ENCODE results near the gene DCUN1D5. TPM values are rescaled to one million over a fixed set of nuclear protein-coding genes. Genes with fewer than 3 reads are reported as not detected.

The DCUN1D5 gene
- total RNA-seq, 1 experiment from 2014 or later, result 68.3 TPM

DNA sequence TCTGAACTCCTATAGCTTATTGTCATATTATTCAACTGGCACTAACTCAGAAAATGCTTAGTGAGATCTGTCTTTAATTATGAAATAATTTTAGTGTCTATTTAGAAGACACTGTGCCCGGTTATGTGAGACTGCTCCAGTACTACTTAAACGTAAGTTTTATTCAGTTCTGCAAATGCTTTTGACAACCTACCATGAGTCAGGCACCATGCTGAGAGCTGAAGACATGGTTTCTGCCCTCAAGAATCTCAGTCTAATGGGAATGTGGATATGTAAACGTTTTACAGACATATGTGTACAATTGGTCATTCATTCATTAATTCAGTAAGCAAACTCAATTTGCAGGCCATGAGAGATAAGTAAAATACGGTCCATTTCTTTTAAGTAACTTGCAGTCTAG lies 40.0 kb downstream of the DCUN1D5 start:
- ChIA-PET POLR2A (no interaction called here), CTCF (no interaction called here)
- in situ Hi-C loops (cut with HindIII; ENCODE audit: low pct_unique_long_range_greater_than_20kb, low sequenced_read_pairs) (no loop called here), intact Hi-C loops (cut with micrococcal nuclease; ENCODE audit: unreplicated experiment) (loop anchor here (10.0 kb wide), 1 partner anchor 107 kb away; no protein-coding TSS in a partner anchor)
- ATAC-seq, result no peak
- H3K27me3 ChIP-seq (ENCODE audit: control insufficient read depth, insufficient read depth, low read length), result no peaks in the 10 kb centered on the region
- H3K4me1 ChIP-seq (ENCODE audit: control insufficient read depth, insufficient read depth, low read length), result no peaks in the 10 kb centered on the region
- DNase-seq (ENCODE audit: low read depth, low spot score), result no peak
- no peak overlapping the region for H3K4me3 ChIP-seq (ENCODE audit: low read depth in 2 of 2, low read length in 2 of 2)
- no TSS peak for BruUV-seq (replicated peaks)
- H3K27ac ChIP-seq (ENCODE audit: low read length), result no peak overlapping the region
- no peaks in the 10 kb centered on the region for H3K9me3 ChIP-seq (ENCODE audit: control insufficient read depth, insufficient read depth, low read depth, low read length)
- no peaks in the 10 kb centered on the region; the same call in 1 of the 2 replicates for H3K36me3 ChIP-seq (ENCODE audit: control insufficient read depth, insufficient read depth, low read length)
- TF ChIP-seq, protein P1, sequence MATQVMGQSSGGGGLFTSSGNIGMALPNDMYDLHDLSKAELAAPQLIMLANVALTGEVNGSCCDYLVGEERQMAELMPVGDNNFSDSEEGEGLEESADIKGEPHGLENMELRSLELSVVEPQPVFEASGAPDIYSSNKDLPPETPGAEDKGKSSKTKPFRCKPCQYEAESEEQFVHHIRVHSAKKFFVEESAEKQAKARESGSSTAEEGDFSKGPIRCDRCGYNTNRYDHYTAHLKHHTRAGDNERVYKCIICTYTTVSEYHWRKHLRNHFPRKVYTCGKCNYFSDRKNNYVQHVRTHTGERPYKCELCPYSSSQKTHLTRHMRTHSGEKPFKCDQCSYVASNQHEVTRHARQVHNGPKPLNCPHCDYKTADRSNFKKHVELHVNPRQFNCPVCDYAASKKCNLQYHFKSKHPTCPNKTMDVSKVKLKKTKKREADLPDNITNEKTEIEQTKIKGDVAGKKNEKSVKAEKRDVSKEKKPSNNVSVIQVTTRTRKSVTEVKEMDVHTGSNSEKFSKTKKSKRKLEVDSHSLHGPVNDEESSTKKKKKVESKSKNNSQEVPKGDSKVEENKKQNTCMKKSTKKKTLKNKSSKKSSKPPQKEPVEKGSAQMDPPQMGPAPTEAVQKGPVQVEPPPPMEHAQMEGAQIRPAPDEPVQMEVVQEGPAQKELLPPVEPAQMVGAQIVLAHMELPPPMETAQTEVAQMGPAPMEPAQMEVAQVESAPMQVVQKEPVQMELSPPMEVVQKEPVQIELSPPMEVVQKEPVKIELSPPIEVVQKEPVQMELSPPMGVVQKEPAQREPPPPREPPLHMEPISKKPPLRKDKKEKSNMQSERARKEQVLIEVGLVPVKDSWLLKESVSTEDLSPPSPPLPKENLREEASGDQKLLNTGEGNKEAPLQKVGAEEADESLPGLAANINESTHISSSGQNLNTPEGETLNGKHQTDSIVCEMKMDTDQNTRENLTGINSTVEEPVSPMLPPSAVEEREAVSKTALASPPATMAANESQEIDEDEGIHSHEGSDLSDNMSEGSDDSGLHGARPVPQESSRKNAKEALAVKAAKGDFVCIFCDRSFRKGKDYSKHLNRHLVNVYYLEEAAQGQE (IDR thresholded peaks at IDR 0.05; ENCODE audit: insufficient read depth in 1 of 2, low read depth in 2 of 2, low read length in 1 of 2), result no peak
- TF ChIP-seq, protein P2, sequence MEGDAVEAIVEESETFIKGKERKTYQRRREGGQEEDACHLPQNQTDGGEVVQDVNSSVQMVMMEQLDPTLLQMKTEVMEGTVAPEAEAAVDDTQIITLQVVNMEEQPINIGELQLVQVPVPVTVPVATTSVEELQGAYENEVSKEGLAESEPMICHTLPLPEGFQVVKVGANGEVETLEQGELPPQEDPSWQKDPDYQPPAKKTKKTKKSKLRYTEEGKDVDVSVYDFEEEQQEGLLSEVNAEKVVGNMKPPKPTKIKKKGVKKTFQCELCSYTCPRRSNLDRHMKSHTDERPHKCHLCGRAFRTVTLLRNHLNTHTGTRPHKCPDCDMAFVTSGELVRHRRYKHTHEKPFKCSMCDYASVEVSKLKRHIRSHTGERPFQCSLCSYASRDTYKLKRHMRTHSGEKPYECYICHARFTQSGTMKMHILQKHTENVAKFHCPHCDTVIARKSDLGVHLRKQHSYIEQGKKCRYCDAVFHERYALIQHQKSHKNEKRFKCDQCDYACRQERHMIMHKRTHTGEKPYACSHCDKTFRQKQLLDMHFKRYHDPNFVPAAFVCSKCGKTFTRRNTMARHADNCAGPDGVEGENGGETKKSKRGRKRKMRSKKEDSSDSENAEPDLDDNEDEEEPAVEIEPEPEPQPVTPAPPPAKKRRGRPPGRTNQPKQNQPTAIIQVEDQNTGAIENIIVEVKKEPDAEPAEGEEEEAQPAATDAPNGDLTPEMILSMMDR (IDR thresholded peaks at IDR 0.05), result no peak
- no peak for TF ChIP-seq SIN3A (IDR thresholded peaks at IDR 0.05; ENCODE audit: borderline replicate concordance, insufficient read depth, low read depth, low read length)

DNA sequence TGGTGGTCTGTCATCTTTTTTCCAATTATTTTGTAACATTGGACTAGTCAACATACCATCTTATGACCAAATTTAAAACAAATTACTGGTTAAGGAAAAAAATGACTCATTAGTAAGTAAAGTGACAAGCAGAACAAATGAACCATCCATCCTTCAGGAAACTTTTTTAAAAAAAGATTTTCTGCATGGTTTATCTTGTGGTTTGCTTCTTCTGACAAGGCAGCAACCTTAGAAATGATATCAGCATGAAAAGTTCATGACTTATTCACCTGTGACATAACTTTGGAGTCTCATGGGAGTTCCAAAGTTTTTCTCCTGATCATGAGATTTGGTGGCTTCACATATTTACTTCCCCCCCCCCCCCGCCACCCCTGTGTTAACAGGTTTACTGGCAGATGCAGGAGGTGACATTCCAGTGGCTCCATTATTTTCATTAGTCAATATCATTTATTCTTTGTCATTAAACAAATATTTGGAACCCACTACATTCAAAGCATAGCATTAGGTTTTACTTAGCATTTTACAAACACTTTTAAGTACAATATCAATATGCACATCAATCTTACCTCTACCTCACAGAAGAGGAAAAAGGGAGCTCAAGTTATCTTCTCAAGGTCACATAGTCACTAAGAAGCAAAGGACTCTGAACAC lies 40.7 kb downstream of the DCUN1D5 start:
- DNase-seq (ENCODE audit: low read depth, low spot score) (no peak), ATAC-seq (no peak)
- CTCF ChIA-PET, result no interaction called here
- Histone ChIP-seq H3K9me3 (ENCODE audit: control insufficient read depth, insufficient read depth, low read depth, low read length) (no peaks in the 10 kb centered on the region), H3K4me1 (ENCODE audit: control insufficient read depth, insufficient read depth, low read length) (no peaks in the 10 kb centered on the region), H3K27ac (ENCODE audit: low read length) (no peak overlapping the region), H3K27me3 (ENCODE audit: control insufficient read depth, insufficient read depth, low read length) (no peaks in the 10 kb centered on the region), H3K36me3 (ENCODE audit: control insufficient read depth, insufficient read depth, low read length) (no peaks in the 10 kb centered on the region), H3K4me3 (ENCODE audit: low read depth in 2 of 2, low read length in 2 of 2) (no peak overlapping the region)
- in situ Hi-C loops (cut with HindIII; ENCODE audit: low pct_unique_long_range_greater_than_20kb, low sequenced_read_pairs), result no loop called here
- POLR2A ChIA-PET, result no interaction called here
- intact Hi-C loops (cut with micrococcal nuclease; ENCODE audit: unreplicated experiment), result loop anchor here (10.0 kb wide), 1 partner anchor 106 kb away; no protein-coding TSS in a partner anchor
- no TSS peak for BruUV-seq (replicated peaks)
- no peak for TF ChIP-seq SIN3A (IDR thresholded peaks at IDR 0.05; ENCODE audit: borderline replicate concordance, insufficient read depth, low read depth, low read length)
- TF ChIP-seq, protein P1 (IDR thresholded peaks at IDR 0.05; ENCODE audit: insufficient read depth in 1 of 2, low read depth in 2 of 2, low read length in 1 of 2), result no peak
- TF ChIP-seq TCF7L2 (IDR thresholded peaks at IDR 0.05; ENCODE audit: low read depth, low read length), result no peak

Data from Panc1 (cell line).